IMR-90 (cell line): Measurements from ENCODE around the gene AGO3. TPM values are rescaled to one million over a fixed set of nuclear protein-coding genes. Genes with fewer than 3 reads are reported as not detected.
A peak's percentile ranks its signal among the peaks of the same experiment; 100 is the strongest.

Source experiments
- ATAC-seq: fragments of 200-7000 bp; cut with Tn5 transposase; 2 replicates; pipeline ENCODE4 v1.9.1; 2020; ENCODE audit warnings: low read depth, mild to moderate bottlenecking, moderate library complexity
- BruUV-seq: library from RNA; stranded (reverse); fragments of 400-500 nt; replicated peaks from 2 replicates; lab custom pipeline; 2021; lab: Mats Ljungman, UMichigan
- CTCF ChIA-PET: fragments of 300-600 bp; formaldehyde crosslinking; extraction: SDS; loops from one replicate; lab custom pipeline; 2021; ENCODE audit warnings: antibody characterized with exemption; lab: Yijun Ruan, JAX
- POLR2A ChIA-PET: fragments of 300-600 bp; sonication (Branson Sonifier 250); formaldehyde crosslinking; loops from one replicate; lab custom pipeline; 2022; ENCODE audit warnings: antibody characterized with exemption; ENCODE audit not compliant: unreplicated experiment; lab: Charles Lee
- DNase-seq: peaks from one replicate; pipeline ENCODE4 v3.0.0; 2013
- H2AFZ ChIP-seq: replicated peaks from 2 replicates; pipeline ENCODE3; 2013; ENCODE audit warnings: low read length, mild to moderate bottlenecking; ENCODE audit not compliant: poor library complexity
- H2AK5ac ChIP-seq: 2 replicates; pipeline ENCODE4 v1.6.1; 2013; ENCODE audit warnings: low read depth, low read length, inconsistent platforms
- H2AK9ac ChIP-seq: replicated peaks from 2 replicates; pipeline ENCODE3; 2013; ENCODE audit warnings: mild to moderate bottlenecking, low read depth, low read length, moderate library complexity; ENCODE audit not compliant: poor library complexity
- H2BK120ac ChIP-seq: 2 replicates; pipeline ENCODE4 v1.6.1; 2013; ENCODE audit warnings: low read depth, low read length, inconsistent platforms
- H2BK15ac ChIP-seq: 3 replicates; pipeline ENCODE4 v1.6.1; 2013; ENCODE audit warnings: low read depth, low read length, inconsistent platforms
- H2BK20ac ChIP-seq: 2 replicates; pipeline ENCODE4 v1.6.1; 2013; ENCODE audit warnings: low read depth, mild to moderate bottlenecking, inconsistent platforms, low read length, moderate library complexity
- H2BK5ac ChIP-seq: 2 replicates; pipeline ENCODE4 v1.6.1; 2013; ENCODE audit warnings: mild to moderate bottlenecking, low read depth, low read length, inconsistent platforms; ENCODE audit not compliant: poor library complexity, severe bottlenecking
- H3K14ac ChIP-seq: replicated peaks from 2 replicates; pipeline ENCODE4 v1.6.1; 2013; ENCODE audit warnings: low read depth, low read length, inconsistent platforms
- H3K18ac ChIP-seq: 2 replicates; pipeline ENCODE4 v1.6.1; 2013; ENCODE audit warnings: low read depth, low read length, control low read depth
- H3K23ac ChIP-seq: 2 replicates; pipeline ENCODE4 v1.6.1; 2013; ENCODE audit warnings: low read depth, low read length, inconsistent platforms
- H3K27ac ChIP-seq: 2 replicates; pipeline ENCODE4 v1.5.1; 2013; ENCODE audit warnings: mild to moderate bottlenecking, control low read depth, low read length; ENCODE audit not compliant: insufficient read depth
- H3K27me3 ChIP-seq: 2 replicates; pipeline ENCODE4 v1.6.1; 2013; ENCODE audit warnings: low read length; ENCODE audit not compliant: control insufficient read depth, insufficient read depth
- H3K36me3 ChIP-seq: 2 replicates; pipeline ENCODE4 v1.6.1; 2013; ENCODE audit warnings: low read length, mixed read lengths; ENCODE audit not compliant: control insufficient read depth, insufficient read depth
- H3K4ac ChIP-seq: 2 replicates; pipeline ENCODE4 v1.6.1; 2013; ENCODE audit warnings: low read depth, low read length, inconsistent platforms
- H3K4me1 ChIP-seq: 2 replicates; pipeline ENCODE4 v1.6.1; 2013; ENCODE audit warnings: low read length, mixed read lengths; ENCODE audit not compliant: control insufficient read depth, insufficient read depth
- H3K4me2 ChIP-seq: 2 replicates; pipeline ENCODE4 v1.6.1; 2013; ENCODE audit warnings: low read depth, mild to moderate bottlenecking, control low read depth, low read length, moderate library complexity
- H3K4me3 ChIP-seq: 2 replicates; pipeline ENCODE4 v1.5.1; 2013; ENCODE audit warnings: low read depth, mild to moderate bottlenecking, control low read depth, low read length, moderate library complexity; ENCODE audit not compliant: insufficient read depth
- H3K56ac ChIP-seq: 2 replicates; pipeline ENCODE4 v1.6.1; 2013; ENCODE audit warnings: low read length, inconsistent platforms; ENCODE audit not compliant: insufficient read depth; ENCODE audit errors: extremely low read depth
- H3K79me1 ChIP-seq, 2 experiments: 2 replicates each; pipeline ENCODE4 v1.6.1; 2013; ENCODE audit warnings: low read length in 2 of 2, inconsistent platforms in 1 of 2, low read depth in 1 of 2
- H3K9ac ChIP-seq: 2 replicates; pipeline ENCODE4 v1.6.1; 2013; ENCODE audit warnings: low read depth, low read length, control low read depth
- H3K9me1 ChIP-seq: 2 replicates; pipeline ENCODE4 v1.6.1; 2013; ENCODE audit warnings: low read length, inconsistent platforms; ENCODE audit not compliant: insufficient read depth
- H3K9me3 ChIP-seq: 2 replicates; pipeline ENCODE4 v1.6.1; 2013; ENCODE audit warnings: low read length; ENCODE audit not compliant: control insufficient read depth, insufficient read depth
- H4K20me1 ChIP-seq: 2 replicates; pipeline ENCODE4 v1.6.1; 2013; ENCODE audit warnings: low read length, inconsistent platforms; ENCODE audit not compliant: insufficient read depth
- H4K5ac ChIP-seq: 2 replicates; pipeline ENCODE4 v1.6.1; 2013; ENCODE audit warnings: mild to moderate bottlenecking, low read depth, low read length, control low read depth
- H4K8ac ChIP-seq, 2 experiments: 2 replicates each; pipeline ENCODE4 v1.6.1; 2013; ENCODE audit warnings: low read depth in 2 of 2, low read length in 2 of 2, control low read depth in 1 of 2, inconsistent platforms in 1 of 2
- H4K91ac ChIP-seq: 2 replicates; pipeline ENCODE4 v1.6.1; 2013; ENCODE audit warnings: low read depth, low read length, inconsistent platforms; ENCODE audit not compliant: insufficient read depth
- MAFK ChIP-seq: IDR thresholded peaks from 2 replicates; pipeline ENCODE4 v1.6.1; 2012; ENCODE audit warnings: low read depth, low read length, improper control_type of control experiment
- POLR2A ChIP-seq: IDR thresholded peaks from 2 replicates; pipeline ENCODE4 v1.6.1; 2012; ENCODE audit warnings: mild to moderate bottlenecking, low read depth, low read length
- WGBS, 2 experiments: methylation state at CpG; one replicate each; pipeline versions ENCODE4 v1.1.5 to v1.1.7; 2013; ENCODE audit warnings: missing lambda C conversion rate in 2 of 2; ENCODE audit not compliant: insufficient read length in 1 of 2; ENCODE audit errors: extremely low coverage in 2 of 2; 5-methylcytosine and 5-hydroxymethylcytosine counted together
- dilution Hi-C: fragments of 300-500 bp; cut with HindIII; formaldehyde crosslinking; loops from one replicate; pipeline ENCODE4 v1.14.3; 2018; ENCODE audit warnings: low sequenced_read_pairs; ENCODE audit not compliant: unreplicated experiment
- in situ Hi-C: fragments of 300-500 bp; cut with MboI; formaldehyde crosslinking; loops from 3 replicates; pipeline ENCODE4 v1.14.3; 2019; ENCODE audit warnings: low sequenced_read_pairs, inconsistent platforms, mixed read lengths
- intact Hi-C: fragments of 100-400 bp; cut with micrococcal nuclease; formaldehyde crosslinking; loops from 2 replicates; pipeline ENCODE4 v1.10.0; 2022
- polyA plus RNA-seq, 3 experiments: library from polyadenylated mRNA; depleted of rRNA; stranded (reverse); fragments of >200 nt; gene quantifications; 2 replicates each; pipeline ENCODE4 v1.2.3, GENCODE V29; 2012; ENCODE audit warnings: low replicate concordance in 1 of 3
- total RNA-seq: library from RNA; depleted of rRNA; stranded (reverse); fragments of >200 nt; gene quantifications from 2 replicates; pipeline ENCODE4 v1.2.3, GENCODE V29; 2012
- TF ChIP-seq, protein P1 (sequence below): conservative IDR thresholded peaks from 2 replicates; pipeline ENCODE4 v1.5.1; 2012; ENCODE audit warnings: mild to moderate bottlenecking, low read depth, low read length, improper control_type of control experiment

AGO3 gene
- total and polyA plus RNA-seq, 2 of the 4 experiments (the other 2 are of a cell fraction), result 8.9 to 25.6 TPM

DNA sequence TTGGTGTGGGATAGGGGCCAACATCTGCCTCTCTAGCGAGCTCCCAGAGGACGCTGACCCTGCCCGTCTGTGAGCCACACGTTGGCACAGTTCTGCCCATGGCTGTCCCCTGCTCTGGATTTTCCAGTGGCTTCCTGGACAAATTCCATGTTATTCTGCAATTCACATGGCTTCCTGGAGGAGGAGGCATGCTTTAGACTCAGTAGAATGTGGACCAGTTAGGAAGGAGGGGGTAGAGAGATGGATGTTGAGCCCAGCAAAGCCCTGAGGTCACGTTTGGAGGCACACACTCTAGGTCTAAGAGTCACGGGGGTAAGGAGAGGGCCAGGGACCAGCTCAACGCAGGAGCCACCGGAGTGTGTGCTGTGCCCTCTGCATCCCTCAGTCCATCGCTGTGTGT lies 181.9 kb downstream of the AGO3 start:
- dilution Hi-C loops (no loop called here), in situ Hi-C loops (loop anchor here (25.0 kb wide), 1 partner anchor 299 kb away; no protein-coding TSS in a partner anchor)
- H4K5ac ChIP-seq, result no peak overlapping the region

More for the DNA sequence above, 181.9 kb downstream of the AGO3 start:
- Histone ChIP-seq H3K4me1 (peaks cover 7% of the 10 kb centered on the region), H3K4ac (no peak overlapping the region), H3K14ac (no peak overlapping the region), H4K20me1 (no peaks in the 10 kb centered on the region; the same call in 1 of the 2 replicates), H2BK5ac (no peak overlapping the region), H3K56ac (no peak overlapping the region), H3K36me3 (no peaks in the 10 kb centered on the region), H2AFZ (no peak overlapping the region), H3K27ac (no peak overlapping the region), H2BK120ac (no peak overlapping the region), H3K4me2 (no peak overlapping the region), H4K91ac (no peak overlapping the region), H3K23ac (no peak overlapping the region), H3K79me1 (no peaks in the 10 kb centered on the region), H3K9me1 (peaks cover 10% of the 10 kb centered on the region), H3K4me3 (no peak overlapping the region), H4K8ac (no peak overlapping the region), H3K18ac (no peak overlapping the region), H3K9me3 (no peaks in the 10 kb centered on the region), H2AK5ac (peak overlapping the region; percentile 56; the same call in 1 of the 2 replicates), H2AK9ac (no peak overlapping the region), H3K9ac (no peak overlapping the region), H2BK20ac (no peak overlapping the region), H3K27me3 (no peaks in the 10 kb centered on the region), H2BK15ac (no peak overlapping the region)
- no peak for DNase-seq
- TF ChIP-seq, protein P1, sequence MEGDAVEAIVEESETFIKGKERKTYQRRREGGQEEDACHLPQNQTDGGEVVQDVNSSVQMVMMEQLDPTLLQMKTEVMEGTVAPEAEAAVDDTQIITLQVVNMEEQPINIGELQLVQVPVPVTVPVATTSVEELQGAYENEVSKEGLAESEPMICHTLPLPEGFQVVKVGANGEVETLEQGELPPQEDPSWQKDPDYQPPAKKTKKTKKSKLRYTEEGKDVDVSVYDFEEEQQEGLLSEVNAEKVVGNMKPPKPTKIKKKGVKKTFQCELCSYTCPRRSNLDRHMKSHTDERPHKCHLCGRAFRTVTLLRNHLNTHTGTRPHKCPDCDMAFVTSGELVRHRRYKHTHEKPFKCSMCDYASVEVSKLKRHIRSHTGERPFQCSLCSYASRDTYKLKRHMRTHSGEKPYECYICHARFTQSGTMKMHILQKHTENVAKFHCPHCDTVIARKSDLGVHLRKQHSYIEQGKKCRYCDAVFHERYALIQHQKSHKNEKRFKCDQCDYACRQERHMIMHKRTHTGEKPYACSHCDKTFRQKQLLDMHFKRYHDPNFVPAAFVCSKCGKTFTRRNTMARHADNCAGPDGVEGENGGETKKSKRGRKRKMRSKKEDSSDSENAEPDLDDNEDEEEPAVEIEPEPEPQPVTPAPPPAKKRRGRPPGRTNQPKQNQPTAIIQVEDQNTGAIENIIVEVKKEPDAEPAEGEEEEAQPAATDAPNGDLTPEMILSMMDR, result no peak
- TF ChIP-seq MAFK (no peak), POLR2A (no peak)
- no TSS peak for BruUV-seq
- ChIA-PET POLR2A (no interaction called here), CTCF (no interaction called here)
- 94% methylated on average over 6 of the region's 9 CpGs; no CpG with 5 or more reads in 1 of the 2 experiments for WGBS, 2 experiments
- intact Hi-C loops, result no loop called here
- no peak for ATAC-seq
